GM18873 (cell line): Measurements from ENCODE around the gene ZBTB40.

Experiments used
- ATAC-seq: cut with Tn5 transposase; IDR thresholded peaks from one replicate; pipeline ENCODE4 v1.9.1; 2021; ENCODE audit warnings: mild to moderate bottlenecking, moderate library complexity, moderate number of reproducible peaks; ENCODE audit not compliant: unreplicated experiment, low FRiP score

ZBTB40 gene

GRCh38 chr1:22527555-22528296, 76.1 kb downstream of the ZBTB40 start:
- no peak for ATAC-seq

DNA sequence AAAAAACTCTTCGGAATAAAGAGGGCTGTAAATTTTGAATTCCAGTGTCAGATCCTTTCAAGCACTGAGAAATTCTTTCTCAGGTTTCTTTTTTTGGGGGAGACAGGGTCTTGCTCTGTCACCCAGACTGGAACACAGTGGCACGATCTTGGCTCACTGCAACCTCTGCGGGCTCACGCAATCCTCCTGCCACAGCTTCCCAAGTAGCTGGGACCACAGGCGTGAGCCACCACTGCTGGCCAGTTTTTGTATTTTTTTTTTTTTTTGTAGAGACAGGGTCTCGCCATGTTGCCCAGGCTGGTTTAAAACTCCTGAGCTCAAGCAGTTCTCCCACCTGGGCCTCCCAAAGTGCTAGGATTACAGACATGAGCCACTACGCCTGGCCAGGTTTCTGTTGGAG, 76.8 kb downstream of the ZBTB40 start:
- ATAC-seq: no peak

GRCh38 chr1:22529901-22530621, 78.4 kb downstream of the ZBTB40 start:
- no peak for ATAC-seq

GRCh38 chr1:22530715-22531114, 79.1 kb downstream of the ZBTB40 start:
- no peak for ATAC-seq

DNA sequence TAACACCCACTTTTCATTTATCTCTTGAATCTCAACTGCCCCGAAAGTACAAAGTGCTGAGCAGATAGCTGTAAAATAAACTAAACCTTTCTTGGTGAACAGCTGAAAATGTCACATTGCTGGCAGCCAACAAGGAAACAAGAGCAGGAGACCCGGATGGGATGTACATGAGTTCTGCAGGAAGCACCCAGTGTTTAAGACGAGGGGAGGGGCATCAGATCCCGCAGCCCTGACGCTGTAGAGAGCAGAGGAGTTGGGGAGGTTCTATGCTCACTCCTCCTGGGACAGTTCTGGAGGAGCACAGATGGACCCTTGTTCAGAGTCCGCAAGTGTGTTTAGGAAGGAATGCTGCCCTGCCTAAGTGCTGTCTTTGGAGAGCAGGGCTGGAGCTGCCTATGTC, 79.6 kb downstream of the ZBTB40 start:
- ATAC-seq: no peak

DNA sequence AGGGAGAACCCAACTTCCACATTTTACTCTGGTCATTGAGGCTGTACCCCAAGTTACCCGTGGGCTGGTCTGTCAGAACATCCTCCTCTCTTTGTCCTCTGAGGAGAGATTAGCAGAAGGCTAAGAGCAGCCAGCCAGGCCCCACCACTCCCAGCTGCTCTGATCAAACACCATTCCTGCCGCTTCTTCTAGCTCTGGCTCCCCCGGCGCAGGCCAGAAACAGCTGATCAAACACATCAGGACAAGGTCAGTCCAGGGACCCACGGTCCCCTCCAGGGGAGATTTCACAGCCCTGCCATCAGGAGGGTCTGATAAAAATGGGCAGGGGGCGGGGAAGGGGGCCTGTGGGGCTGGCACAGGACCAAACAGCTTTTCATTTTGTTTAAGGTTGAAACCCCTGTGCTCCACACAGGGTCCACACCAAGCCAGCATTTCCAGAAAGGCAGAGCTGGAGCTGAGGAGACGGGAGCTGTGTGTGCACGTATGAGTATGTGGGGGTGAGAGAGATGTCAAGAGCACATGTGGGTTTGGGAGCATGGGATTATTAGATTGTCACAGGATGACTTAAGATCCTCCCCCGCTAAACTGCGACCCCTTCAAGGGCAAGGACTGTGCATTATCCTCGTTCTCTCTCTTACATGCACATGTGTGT, 81.7 kb downstream of the ZBTB40 start:
- ATAC-seq: no peak

- ATAC-seq: no peak
Observed at GRCh38 chr1:22534951-22535350, 83.3 kb downstream of the ZBTB40 start.

DNA sequence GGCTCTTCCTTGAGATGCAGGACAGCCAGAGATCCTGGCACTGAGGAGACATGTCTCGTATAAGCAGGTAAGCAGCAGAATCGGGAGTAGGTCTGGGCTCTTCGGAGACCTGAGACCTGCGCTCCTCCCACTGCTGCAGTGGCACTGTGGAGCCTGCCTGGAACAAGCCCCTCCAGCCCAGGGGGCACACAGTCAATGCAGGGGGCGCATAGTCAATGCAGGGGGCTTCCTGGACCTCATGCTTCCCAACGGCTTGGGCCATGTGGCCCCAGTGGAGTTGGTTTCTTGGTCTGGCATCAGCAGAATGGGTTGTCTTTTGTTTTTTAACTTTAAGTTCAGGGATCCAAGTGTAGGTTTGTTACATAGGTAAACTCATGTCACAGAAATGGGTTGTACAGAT, 83.7 kb downstream of the ZBTB40 start:
- ATAC-seq: no peak

DNA sequence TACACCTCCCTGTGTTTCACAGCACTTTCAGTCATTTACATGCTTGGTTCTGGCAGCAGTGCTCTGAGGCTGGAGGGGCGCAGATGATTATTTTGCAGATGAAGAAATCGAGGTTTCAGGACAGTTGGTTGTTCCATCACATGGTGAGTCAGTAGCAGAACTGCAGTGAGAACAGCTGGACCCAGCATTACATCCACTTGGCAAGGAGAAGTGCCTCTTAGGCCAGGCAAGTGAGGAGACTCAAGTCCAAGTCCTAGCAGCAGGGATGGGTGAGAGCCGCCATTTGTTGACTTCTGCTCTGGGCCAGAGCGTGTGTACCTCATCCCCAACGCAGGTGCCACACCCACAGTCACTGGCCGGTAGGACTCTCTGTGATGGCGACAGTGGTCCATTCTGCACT, 84.9 kb downstream of the ZBTB40 start:
- ATAC-seq: no peak

GRCh38 chr1:22537441-22538139, 85.9 kb downstream of the ZBTB40 start:
- no peak for ATAC-seq

- ATAC-seq: no peak
Observed at GRCh38 chr1:22539510-22540118, 88.0 kb downstream of the ZBTB40 start.

DNA sequence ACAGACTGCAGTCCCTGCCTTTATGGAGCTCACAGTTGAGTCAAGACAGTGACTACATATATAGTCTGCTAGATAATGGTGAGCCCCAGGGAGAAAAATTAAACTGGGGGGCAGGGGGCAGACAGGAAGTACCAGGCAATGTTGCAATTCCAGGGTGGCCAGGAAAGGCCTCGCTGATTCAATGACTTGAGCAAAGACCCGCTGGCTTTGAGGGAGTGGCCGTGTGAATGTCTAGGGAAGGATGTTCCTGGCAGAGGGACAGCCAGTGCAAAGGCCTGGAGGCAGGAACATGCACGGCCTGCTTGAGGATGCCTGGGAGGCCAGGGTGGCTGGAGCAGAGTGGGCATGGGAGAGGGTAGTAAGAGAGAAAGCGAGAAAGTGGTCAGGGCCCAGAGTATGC, 88.7 kb downstream of the ZBTB40 start:
- no peak for ATAC-seq

- ATAC-seq: no peak
Observed at GRCh38 chr1:22542886-22543285, 91.2 kb downstream of the ZBTB40 start.

DNA sequence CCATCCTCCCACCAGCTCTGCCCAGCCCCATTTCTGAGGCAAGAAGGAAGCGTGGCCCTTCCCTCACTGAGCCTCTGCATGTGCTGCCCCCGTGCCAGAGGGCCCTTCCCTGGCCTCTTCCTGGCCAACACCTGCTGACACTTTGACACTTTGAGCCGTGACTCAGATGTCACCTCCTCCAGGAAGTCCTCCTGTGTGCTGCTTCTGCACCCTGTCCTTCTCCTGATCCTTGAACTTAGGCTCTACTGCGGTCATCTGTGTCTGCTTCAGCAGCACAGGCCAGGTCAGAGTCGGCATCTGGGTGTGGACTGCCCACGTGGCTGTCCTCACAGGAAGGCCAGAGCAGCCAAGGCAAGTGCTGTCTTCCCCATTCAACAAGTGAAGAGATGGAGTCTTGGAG, 92.0 kb downstream of the ZBTB40 start:
- no peak for ATAC-seq

GRCh38 chr1:22544606-22545005, 93.0 kb downstream of the ZBTB40 start:
- ATAC-seq: no peak

DNA sequence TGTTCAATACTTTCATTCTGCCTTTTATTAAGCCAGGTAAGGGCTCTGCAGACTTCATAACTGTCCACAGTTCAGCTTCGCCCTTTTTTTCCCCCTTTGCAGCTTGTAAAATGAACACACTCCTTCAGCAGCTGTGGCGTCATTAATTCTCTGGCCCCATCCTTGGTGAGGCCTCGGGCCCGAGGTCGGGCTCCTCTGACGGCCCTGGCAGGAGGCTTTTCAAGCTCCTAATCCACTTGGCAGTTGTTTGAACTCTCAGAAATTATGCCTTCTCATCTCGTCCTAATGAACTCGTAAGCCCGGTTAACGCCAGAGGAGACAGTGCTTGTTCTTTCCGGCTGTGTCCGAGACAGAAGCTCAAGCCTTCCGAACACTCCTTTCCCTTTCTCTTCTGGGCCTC, 93.5 kb downstream of the ZBTB40 start:
- ATAC-seq: no peak

- ATAC-seq: no peak
Observed at GRCh38 chr1:22547186-22547817, 95.7 kb downstream of the ZBTB40 start.

DNA sequence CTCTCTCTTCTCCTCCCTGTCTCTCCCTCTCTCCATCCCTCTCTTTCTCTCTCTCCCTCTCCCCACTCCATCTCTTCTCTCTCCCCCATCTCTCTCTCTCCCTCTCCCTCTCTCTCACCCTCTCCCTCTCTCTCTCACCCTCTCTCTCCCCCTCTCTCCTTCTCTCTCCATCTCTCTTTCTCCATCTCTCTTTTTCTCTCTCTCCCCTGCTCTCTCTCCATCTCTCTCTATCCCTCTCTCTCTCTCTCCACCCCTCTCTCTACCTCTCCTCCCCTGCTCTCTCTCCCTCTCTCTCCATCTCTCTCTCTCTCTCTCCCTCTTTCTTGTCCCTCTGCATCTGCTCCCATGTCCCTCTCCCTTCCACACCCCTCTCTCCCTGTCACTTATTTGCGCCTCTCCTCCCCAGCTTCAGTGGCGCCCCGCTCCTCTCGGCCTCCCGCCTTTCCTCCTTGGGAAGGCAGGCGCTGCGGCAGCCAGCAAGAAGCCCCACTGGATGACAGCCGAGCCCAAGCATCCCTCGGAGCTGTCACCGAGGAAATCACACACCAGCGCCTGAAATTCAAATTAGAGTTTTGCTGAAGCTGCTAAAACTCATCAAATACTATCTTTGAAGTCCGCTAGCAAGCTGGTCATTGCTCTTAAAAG, 96.3 kb downstream of the ZBTB40 start:
- no peak for ATAC-seq

DNA sequence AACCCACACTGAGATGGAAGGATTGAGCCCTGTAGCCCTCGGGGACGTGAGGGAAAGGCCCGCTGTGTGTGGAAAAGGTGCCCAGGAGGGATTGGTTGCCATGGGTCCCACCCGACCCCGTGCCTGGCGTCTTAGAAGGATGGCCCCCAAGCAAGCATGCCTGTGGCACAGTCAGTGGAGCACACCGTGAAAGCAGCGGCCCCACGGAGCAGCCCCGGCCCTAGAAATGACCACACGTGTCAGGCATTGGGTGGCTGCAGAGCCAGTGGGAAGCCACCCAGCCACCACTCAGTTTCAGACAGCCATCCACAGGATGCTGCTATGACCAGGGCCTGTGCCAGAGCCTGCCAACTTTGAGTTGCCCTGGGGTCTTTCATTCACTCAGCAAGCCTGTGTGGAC, 98.4 kb downstream of the ZBTB40 start:
- ATAC-seq: no peak

GRCh38 chr1:22551591-22551990, 99.9 kb downstream of the ZBTB40 start:
- ATAC-seq: no peak
